H1 (cell line): ENCODE measurements around the gene CBL. TPM values are rescaled to one million over a fixed set of nuclear protein-coding genes. Genes with fewer than 3 reads are reported as not detected.

Source experiments
- CTCF ChIA-PET: fragments of 300-600 bp; sonication (Branson Sonifier 250); formaldehyde crosslinking; loops from one replicate; lab custom pipeline; 2021; ENCODE audit not compliant: partially characterized antibody; lab: Charles Lee
- POLR2A ChIA-PET: fragments of 300-600 bp; sonication (Branson Sonifier 250); formaldehyde crosslinking; loops from one replicate; lab custom pipeline; 2021; ENCODE audit warnings: inconsistent platforms; ENCODE audit not compliant: partially characterized antibody; lab: Charles Lee
- DNase-seq, 2 experiments: peaks; one replicate each; pipeline versions ENCODE4 v3.0.0 to v3.0.0-alpha.2; 2010 to 2022; ENCODE audit warnings: low spot score in 2 of 2, low read depth in 1 of 2, mixed read lengths in 1 of 2
- FAIRE-seq: peaks from 2 replicates; lab custom pipeline; 2011; peaks lifted over from hg19 to GRCh38; lab: Jason Lieb, UNC
- H2AFZ ChIP-seq: 2 replicates; pipeline ENCODE4 v1.8.1; 2012; ENCODE audit warnings: low read length, inconsistent platforms
- H2AK5ac ChIP-seq: 2 replicates; pipeline ENCODE4 v1.6.1; 2013; ENCODE audit warnings: low read depth, low read length
- H2BK120ac ChIP-seq: replicated peaks from 2 replicates; pipeline ENCODE3; 2013; ENCODE audit warnings: low read depth, low read length, inconsistent platforms
- H2BK12ac ChIP-seq: 2 replicates; pipeline ENCODE4 v1.6.1; 2013; ENCODE audit warnings: low read depth, low read length
- H2BK15ac ChIP-seq: 2 replicates; pipeline ENCODE4 v1.6.1; 2013; ENCODE audit warnings: low read length
- H2BK20ac ChIP-seq: 2 replicates; pipeline ENCODE4 v1.6.1; 2013; ENCODE audit warnings: low read length
- H2BK5ac ChIP-seq: 2 replicates; pipeline ENCODE4 v1.6.1; 2013; ENCODE audit warnings: low read depth, low read length
- H3K14ac ChIP-seq: 2 replicates; pipeline ENCODE4 v1.6.1; 2013; ENCODE audit warnings: inconsistent platforms; ENCODE audit not compliant: insufficient read length
- H3K18ac ChIP-seq: 2 replicates; pipeline ENCODE4 v1.6.1; 2013; ENCODE audit warnings: low read length; ENCODE audit errors: extremely low read depth
- H3K23ac ChIP-seq: 2 replicates; pipeline ENCODE4 v1.6.1; 2013; ENCODE audit warnings: inconsistent platforms; ENCODE audit not compliant: insufficient read length
- H3K23me2 ChIP-seq: 2 replicates; pipeline ENCODE4 v1.6.1; 2013; ENCODE audit warnings: low read depth, low read length
- H3K27ac ChIP-seq: 2 replicates; pipeline ENCODE4 v1.6.1; 2011; ENCODE audit warnings: low read depth, low read length, inconsistent platforms
- H3K27me3 ChIP-seq, 4 experiments: replicated peaks in 1 of 4; 1 replicate in 1 of 4; 2 replicates in 3 of 4; pipeline versions ENCODE4 v1.6.1 to v1.8.1; 2011 to 2013; ENCODE audit warnings: low read length in 3 of 4, mild to moderate bottlenecking in 3 of 4, inconsistent platforms in 2 of 4, mixed read lengths in 2 of 4, moderate library complexity in 1 of 4; ENCODE audit not compliant: control insufficient read depth in 3 of 4, insufficient read depth in 3 of 4; ENCODE audit errors: extremely low read depth in 1 of 4
- H3K36me3 ChIP-seq, 4 experiments: 2 replicates each; pipeline versions ENCODE4 v1.6.1 to v1.8.1; 2011 to 2013; ENCODE audit warnings: mild to moderate bottlenecking in 4 of 4, low read length in 3 of 4, moderate library complexity in 2 of 4, control low read depth in 1 of 4, inconsistent platforms in 1 of 4; ENCODE audit not compliant: insufficient read depth in 4 of 4, control insufficient read depth in 2 of 4
- H3K4ac ChIP-seq: replicated peaks from 2 replicates; pipeline ENCODE3; 2013; ENCODE audit warnings: low read length, low read depth, mixed read lengths, inconsistent platforms; ENCODE audit not compliant: insufficient read length
- H3K4me1 ChIP-seq, 4 experiments: replicated peaks in 1 of 4; 1 replicate in 1 of 4; 2 replicates in 3 of 4; pipeline versions ENCODE4 v1.6.1 to v1.8.1; 2011 to 2013; ENCODE audit warnings: low read length in 3 of 4, inconsistent platforms in 2 of 4, mixed read lengths in 1 of 4; ENCODE audit not compliant: insufficient read depth in 4 of 4, control insufficient read depth in 3 of 4
- H3K4me2 ChIP-seq, 2 experiments: 2 replicates each; pipeline versions ENCODE4 v1.6.1 to v1.8.1; 2011 to 2013; ENCODE audit warnings: low read depth in 2 of 2, low read length in 2 of 2, control low read depth in 1 of 2, inconsistent platforms in 1 of 2, mild to moderate bottlenecking in 1 of 2; ENCODE audit not compliant: insufficient read depth in 1 of 2
- H3K4me3 ChIP-seq, 4 experiments: fragments of 200-600, 300-600 bp in 1 of 4; sonication (generic), shearing (Covaris generic), sonication (Bioruptor Twin) in 1 of 4; 2 replicates each; pipeline versions ENCODE4 v1.5.1 to v1.8.1; 2011 to 2016; ENCODE audit warnings: low read length in 4 of 4, low read depth in 3 of 4, control low read depth in 2 of 4, inconsistent platforms in 2 of 4, mild to moderate bottlenecking in 2 of 4, mixed read lengths in 1 of 4, moderate library complexity in 1 of 4; ENCODE audit not compliant: insufficient read depth in 2 of 4; ENCODE audit errors: extremely low read depth in 1 of 4
- H3K56ac ChIP-seq: replicated peaks from 2 replicates; pipeline ENCODE3; 2013; ENCODE audit warnings: low read depth, mild to moderate bottlenecking, mixed read lengths, low read length, inconsistent platforms; ENCODE audit not compliant: insufficient read length
- H3K79me1 ChIP-seq: 2 replicates; pipeline ENCODE4 v1.6.1; 2013; ENCODE audit warnings: low read depth, low read length, control low read depth
- H3K79me2 ChIP-seq, 2 experiments: 2 replicates each; pipeline versions ENCODE4 v1.6.1 to v1.8.1; 2012 to 2013; ENCODE audit warnings: low read length in 2 of 2, mild to moderate bottlenecking in 2 of 2, inconsistent platforms in 1 of 2; ENCODE audit not compliant: insufficient read depth in 2 of 2, control insufficient read depth in 1 of 2
- H3K9ac ChIP-seq, 4 experiments: replicated peaks in 1 of 4; 1 replicate in 1 of 4; 2 replicates in 3 of 4; pipeline versions ENCODE4 v1.6.1 to v1.8.1; 2011 to 2013; ENCODE audit warnings: low read depth in 3 of 4, low read length in 3 of 4, control low read depth in 2 of 4, mild to moderate bottlenecking in 2 of 4, moderate library complexity in 2 of 4, inconsistent platforms in 1 of 4; ENCODE audit errors: extremely low read depth in 1 of 4
- H3K9me3 ChIP-seq, 2 experiments: 2 replicates each; pipeline versions ENCODE4 v1.6.1 to v1.8.1; 2012 to 2013; ENCODE audit warnings: mild to moderate bottlenecking in 2 of 2, moderate library complexity in 2 of 2, control low read depth in 1 of 2, inconsistent platforms in 1 of 2, low read depth in 1 of 2, low read length in 1 of 2, mixed read lengths in 1 of 2; ENCODE audit not compliant: insufficient read depth in 2 of 2
- H4K20me1 ChIP-seq, 2 experiments: replicated peaks in 1 of 2; 2 replicates each; pipeline versions ENCODE3 to v1.8.1; 2011 to 2013; ENCODE audit warnings: inconsistent platforms in 2 of 2, low read length in 2 of 2, mild to moderate bottlenecking in 1 of 2; ENCODE audit not compliant: insufficient read depth in 2 of 2, control insufficient read depth in 1 of 2
- H4K5ac ChIP-seq: 2 replicates; pipeline ENCODE4 v1.6.1; 2013; ENCODE audit warnings: low read length, low read depth, mixed read lengths, inconsistent platforms; ENCODE audit not compliant: insufficient read length
- H4K8ac ChIP-seq: 2 replicates; pipeline ENCODE4 v1.8.0; 2013; ENCODE audit warnings: mild to moderate bottlenecking, moderate library complexity, low read length, inconsistent platforms; ENCODE audit not compliant: insufficient read depth; ENCODE audit errors: extremely low read depth
- H4K91ac ChIP-seq: replicated peaks from 2 replicates; pipeline ENCODE3; 2013; ENCODE audit warnings: low read length, mixed read lengths, inconsistent platforms; ENCODE audit not compliant: insufficient read length
- CBX8 ChIP-seq: fragments of 300-800, 300-1000 bp; sonication (generic); IDR thresholded peaks from 2 replicates; pipeline ENCODE4 v1.7.1; 2016; ENCODE audit warnings: low read depth, low read length, borderline replicate concordance
- CHD1 ChIP-seq: IDR thresholded peaks from 2 replicates; pipeline ENCODE4 v1.6.1; 2012; ENCODE audit warnings: low read depth, low read length, improper control_type of control experiment
- CREB1 ChIP-seq: IDR thresholded peaks from 2 replicates; pipeline ENCODE4 v1.6.1; 2012; ENCODE audit warnings: inconsistent platforms
- FOSL1 ChIP-seq: IDR thresholded peaks from 2 replicates; pipeline ENCODE4 v1.6.1; 2011; ENCODE audit warnings: mild to moderate bottlenecking, low read depth, low read length, moderate library complexity; ENCODE audit not compliant: insufficient read depth
- JUND ChIP-seq: IDR thresholded peaks from 2 replicates; pipeline ENCODE4 v1.6.1; 2011; ENCODE audit warnings: mild to moderate bottlenecking, improper control_type of control experiment, low read length
- PHF8 ChIP-seq: fragments of 200-600 bp; sonication (generic); conservative IDR thresholded peaks from 2 replicates; pipeline ENCODE4 v1.7.1; 2012; ENCODE audit warnings: low read depth, mild to moderate bottlenecking, inconsistent platforms, low read length, moderate library complexity
- POLR2A ChIP-seq, 2 experiments: IDR thresholded peaks; 1 replicate in 1 of 2; 2 replicates in 1 of 2; pipeline ENCODE4 v1.6.1; 2011; ENCODE audit warnings: low read depth in 2 of 2, low read length in 2 of 2, mild to moderate bottlenecking in 2 of 2; ENCODE audit errors: control extremely low read depth in 1 of 2
- POU5F1 ChIP-seq: IDR thresholded peaks from 2 replicates; pipeline ENCODE4 v1.6.1; 2011; ENCODE audit warnings: low read depth, mild to moderate bottlenecking, low read length, moderate library complexity
- RAD21 ChIP-seq, 2 experiments: IDR thresholded peaks in 1 of 2; conservative IDR thresholded peaks in 1 of 2; 2 replicates each; pipeline ENCODE4 v1.6.1; 2011; ENCODE audit warnings: low read depth in 2 of 2, low read length in 2 of 2, improper control_type of control experiment in 1 of 2, inconsistent platforms in 1 of 2, mild to moderate bottlenecking in 1 of 2, moderate library complexity in 1 of 2
- RBBP5 ChIP-seq: IDR thresholded peaks from 2 replicates; pipeline ENCODE4 v1.7.1; 2012; ENCODE audit warnings: low read depth, mild to moderate bottlenecking, inconsistent platforms, low read length, moderate library complexity, borderline replicate concordance
- SP4 ChIP-seq: IDR thresholded peaks from 2 replicates; pipeline ENCODE4 v1.6.1; 2012; ENCODE audit warnings: low read length, inconsistent platforms
- TAF1 ChIP-seq: IDR thresholded peaks from 2 replicates; pipeline ENCODE4 v1.6.1; 2011; ENCODE audit warnings: mild to moderate bottlenecking, low read depth, low read length
- WGBS, 2 experiments: shearing (Covaris generic) in 1 of 2; methylation state at CpG; one replicate each; pipeline versions ENCODE4 v1.1.6 to v1.1.7; 2013 to 2015; ENCODE audit warnings: low lambda C conversion rate in 2 of 2, mixed read lengths in 2 of 2, inconsistent platforms in 1 of 2, low coverage in 1 of 2, missing lambda C conversion rate in 1 of 2; ENCODE audit not compliant: insufficient replicate concordance in 2 of 2, insufficient coverage in 1 of 2, insufficient read length in 1 of 2; ENCODE audit errors: extremely low coverage in 1 of 2, missing lambda C conversion rate in 1 of 2; 5-methylcytosine and 5-hydroxymethylcytosine counted together
- polyA plus RNA-seq, 7 experiments: library from polyadenylated mRNA; depleted of rRNA in 3 of 7; stranded (reverse) in 5 of 7; unstranded in 2 of 7; fragments of >200 nt in 5 of 7; fragments of 200-250 nt in 2 of 7; gene quantifications; 1 replicate in 5 of 7; 2 replicates in 1 of 7; 4 replicates in 1 of 7; pipeline versions ENCODE4 v1.2.1 to v1.2.3, GENCODE V29; 2011 to 2013; ENCODE audit warnings: missing spikeins in 2 of 7, mixed read lengths in 2 of 7
- total RNA-seq: library from RNA; stranded (reverse); fragmentation: NEBNext Ultra II Directional; extraction: Animal tissue kit (Norgen Biotek cat#: 25700); gene quantifications from 2 replicates; pipeline ENCODE4 v1.2.1, GENCODE V29; 2021

The CBL gene
- total and polyA plus RNA-seq, 2 of the 8 experiments (the other 6 are each of a cell fraction or from before 2014, with no cell fraction given) = 23.1 to 57.8 TPM

GRCh38 chr11:119266517-119267255 lies 60.5 kb downstream of the CBL start:
- peak; percentile 48 for FAIRE-seq
- H3K79me1 ChIP-seq = 0 out of 2 replicates have a peak, but pooled peaks cover 3% of the 10 kb centered on the region
- no peak overlapping the region for H4K5ac ChIP-seq
- no peak overlapping the region for H2BK120ac ChIP-seq
- H3K4me2 ChIP-seq = no peak overlapping the region
- H2AFZ ChIP-seq = no peak overlapping the region
- H3K4ac ChIP-seq = no peak overlapping the region
- H2BK5ac ChIP-seq = no peak overlapping the region
- POLR2A ChIA-PET = interaction anchor here (0.9 to 1.0 kb wide), 2 partner anchors 10 to 37 kb away, joined by 3 to 7 read pairs; no protein-coding TSS in a partner anchor
- peaks cover 0 to 2% (median 0%) of the 10 kb centered on the region in 4 experiments; a peak in 1 of 8 replicates for H3K36me3 ChIP-seq
- CTCF ChIA-PET = interaction anchor here (0.6 to 1.7 kb wide), 6 partner anchors 18 to 124 kb away, joined by 3 to 4 read pairs (median 3); no protein-coding TSS in a partner anchor
- no peak overlapping the region for H2AK5ac ChIP-seq
- WGBS, 2 experiments = 88% methylated on average over 7 of the region's 7 CpGs; no CpG with 5 or more reads in 1 of the 2 experiments
- no peak overlapping the region for H3K27ac ChIP-seq
- peaks cover 0 to 3% (median 0%) of the 10 kb centered on the region in 4 experiments; a peak in 1 of 7 replicates for H3K4me1 ChIP-seq
- peaks cover 4 to 5% of the 10 kb centered on the region in 2 experiments for H4K20me1 ChIP-seq
- H3K56ac ChIP-seq = no peak overlapping the region
- H4K91ac ChIP-seq = no peak overlapping the region
- H3K79me2 ChIP-seq = peaks cover 0 to 70% of the 10 kb centered on the region in 2 experiments; a peak in 3 of 4 replicates
- H3K23ac ChIP-seq = no peak overlapping the region
- H3K4me3 ChIP-seq = no peak overlapping the region
- no peaks in the 10 kb centered on the region for H3K9me3 ChIP-seq
- H2BK15ac ChIP-seq = no peak overlapping the region
- TF ChIP-seq TAF1 = no peak
- no peak for TF ChIP-seq POLR2A (IDR thresholded peaks at IDR 0.05; ENCODE audit: control extremely low read depth in 1 of 2, low read depth in 2 of 2, low read length in 2 of 2)
- no peak for TF ChIP-seq RAD21 (IDR thresholded peaks at IDR 0.05 in 1 of 2, conservative IDR thresholded peaks at IDR 0.05 in 1 of 2; ENCODE audit: low read depth in 2 of 2, low read length in 2 of 2)
- no peak for TF ChIP-seq RBBP5
- TF ChIP-seq JUND = no peak
- no peak for TF ChIP-seq FOSL1
- no peak for TF ChIP-seq CBX8
- no peak for TF ChIP-seq CREB1
- TF ChIP-seq PHF8 = no peak
- no peak for TF ChIP-seq SP4
- no peak for TF ChIP-seq POU5F1
- no peak for TF ChIP-seq CHD1
- H2BK20ac ChIP-seq = no peak overlapping the region
- no peaks in the 10 kb centered on the region for H3K23me2 ChIP-seq
- no peak for DNase-seq
- no peak overlapping the region for H3K18ac ChIP-seq
- no peak overlapping the region for H3K14ac ChIP-seq
- H3K27me3 ChIP-seq = no peaks in the 10 kb centered on the region
- no peak overlapping the region for H4K8ac ChIP-seq
- H2BK12ac ChIP-seq = no peak overlapping the region
- no peak overlapping the region for H3K9ac ChIP-seq
